Measurements from ENCODE around the gene CCR9.

CCR9 gene

GRCh38 chr3:45864760-45865519 is 21.4 kb upstream of the CCR9 start:
- no peak for TF ChIP-seq CTCF (IDR thresholded peaks at IDR 0.05)
- DNase-seq (ENCODE audit: low spot score): no peak
- H3K27ac ChIP-seq: no peak overlapping the region
- no peak overlapping the region for H3K4me3 ChIP-seq

GRCh38 chr3:45865563-45865962 is 20.8 kb upstream of the CCR9 start:
- no peak overlapping the region for H3K27ac ChIP-seq
- no peak overlapping the region for H3K4me3 ChIP-seq
- TF ChIP-seq CTCF (IDR thresholded peaks at IDR 0.05): no peak
- no peak for DNase-seq (ENCODE audit: low spot score)

GRCh38 chr3:45868213-45868612 is 18.1 kb upstream of the CCR9 start:
- DNase-seq (ENCODE audit: low spot score): no peak
- H3K27ac ChIP-seq: no peak overlapping the region
- TF ChIP-seq CTCF (IDR thresholded peaks at IDR 0.05): no peak
- no peak overlapping the region for H3K4me3 ChIP-seq

- no peak for DNase-seq (ENCODE audit: low spot score)
- H3K4me3 ChIP-seq: no peak overlapping the region
- no peak for TF ChIP-seq CTCF (IDR thresholded peaks at IDR 0.05)
- H3K27ac ChIP-seq: no peak overlapping the region
Measured at GRCh38 chr3:45868650-45869049, 17.7 kb upstream of the CCR9 start.

- H3K27ac ChIP-seq: no peak overlapping the region
- no peak for DNase-seq (ENCODE audit: low spot score)
- no peak for TF ChIP-seq CTCF (IDR thresholded peaks at IDR 0.05)
- no peak overlapping the region for H3K4me3 ChIP-seq
Measured at GRCh38 chr3:45869638-45870037, 16.7 kb upstream of the CCR9 start.

GRCh38 chr3:45870099-45870498 is 16.2 kb upstream of the CCR9 start:
- no peak for TF ChIP-seq CTCF (IDR thresholded peaks at IDR 0.05)
- Histone ChIP-seq H3K4me3 (no peak overlapping the region), H3K27ac (no peak overlapping the region)
- DNase-seq (ENCODE audit: low spot score): no peak

GRCh38 chr3:45871780-45872179 is 14.6 kb upstream of the CCR9 start:
- DNase-seq (ENCODE audit: low spot score): no peak
- TF ChIP-seq CTCF (IDR thresholded peaks at IDR 0.05): no peak
- H3K4me3 ChIP-seq: no peak overlapping the region
- no peak overlapping the region for H3K27ac ChIP-seq

Measured in coronary artery (tissue), 2 donors.